ENCODE results near the gene LCMT1. TPM values are rescaled to one million over a fixed set of nuclear protein-coding genes. Genes with fewer than 3 reads are reported as not detected.
"Not testable (repeated sequence)": the region's sequence is repeated elsewhere in the genome, so short reads cannot be mapped to it uniquely, and the experiment has no call there.

The LCMT1 gene
- total RNA-seq, 1 donor from 2014 or later: 24.8 TPM

- no peak for DNase-seq
Observed at GRCh38 chr16:25097276-25097975, 14.1 kb upstream of the LCMT1 start.

DNA sequence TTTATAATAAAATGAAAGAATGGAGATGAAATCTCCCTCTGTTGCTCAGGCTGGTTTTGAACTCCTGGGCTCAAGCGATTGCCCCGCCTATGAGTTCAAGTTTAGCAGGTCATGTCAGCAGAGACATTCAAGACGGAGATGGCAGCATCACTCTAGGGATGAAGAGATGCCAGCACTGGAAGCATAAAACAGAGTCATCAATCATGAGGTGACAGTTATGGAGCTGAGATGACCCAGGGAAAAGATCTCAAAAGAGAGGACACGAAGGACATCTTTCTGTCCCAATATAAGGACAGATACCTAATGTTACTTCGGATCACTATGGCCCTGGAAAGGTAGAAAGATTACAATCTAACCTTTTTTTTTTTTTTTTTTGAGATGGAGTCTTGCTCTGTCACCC, 11.0 kb upstream of the LCMT1 start:
- no peak for DNase-seq

- peak; percentile 94 for DNase-seq
Observed at GRCh38 chr16:25106567-25107465, 4.7 kb upstream of the LCMT1 start.

GRCh38 chr16:25107466-25107792, 4.1 kb upstream of the LCMT1 start:
- DNase-seq: no peak

DNA sequence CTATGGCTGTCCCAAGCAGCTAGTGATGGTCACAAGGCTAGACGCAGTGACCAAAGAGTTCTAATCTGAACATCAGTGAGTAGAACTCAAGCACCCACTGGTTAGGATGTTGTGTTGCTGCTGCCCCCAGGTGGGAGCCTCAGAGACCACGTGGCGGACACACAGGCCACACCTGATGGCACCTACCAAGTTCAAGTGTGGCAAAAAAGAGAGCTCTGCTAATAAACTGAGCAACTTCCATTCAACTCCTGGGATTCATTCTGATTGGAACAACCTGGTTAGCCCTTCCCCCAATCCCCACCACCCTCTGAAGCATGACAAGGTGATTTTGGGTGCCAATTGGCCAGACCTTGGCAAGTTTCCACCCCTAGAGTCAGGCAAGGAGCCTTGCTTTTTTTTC, 3.5 kb upstream of the LCMT1 start:
- no peak for DNase-seq

GRCh38 chr16:25109643-25110042, 1.9 kb upstream of the LCMT1 start:
- peak; percentile 97 for DNase-seq

DNA sequence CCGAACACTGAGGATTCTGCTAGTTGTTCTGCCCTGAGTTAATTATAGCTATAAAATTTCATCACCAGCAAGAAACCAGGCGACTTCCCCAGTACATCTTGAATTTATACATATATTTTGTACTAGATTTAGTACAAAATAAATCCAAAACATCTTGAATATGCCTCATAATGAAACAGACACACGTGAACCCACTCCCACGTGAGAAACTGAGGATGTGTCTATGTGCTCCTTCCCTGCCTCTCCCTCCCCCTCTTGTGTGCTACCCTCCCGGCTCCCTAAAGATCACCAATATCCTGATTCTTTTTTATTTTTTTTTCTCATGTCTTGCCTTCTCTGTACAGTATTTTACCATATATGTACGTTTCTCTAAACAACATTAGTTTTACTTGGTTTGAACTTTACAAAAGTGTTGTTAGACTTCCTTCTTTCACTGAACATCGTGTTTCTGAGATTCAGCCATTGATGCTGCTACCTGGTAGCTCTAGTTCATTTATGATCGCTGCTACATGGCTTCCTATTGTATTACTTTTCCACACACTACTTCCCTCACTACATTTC, 1.1 kb upstream of the LCMT1 start:
- DNase-seq: no peak

GRCh38 chr16:25114121-25114520, 2.6 kb downstream of the LCMT1 start:
- no peak for DNase-seq

DNA sequence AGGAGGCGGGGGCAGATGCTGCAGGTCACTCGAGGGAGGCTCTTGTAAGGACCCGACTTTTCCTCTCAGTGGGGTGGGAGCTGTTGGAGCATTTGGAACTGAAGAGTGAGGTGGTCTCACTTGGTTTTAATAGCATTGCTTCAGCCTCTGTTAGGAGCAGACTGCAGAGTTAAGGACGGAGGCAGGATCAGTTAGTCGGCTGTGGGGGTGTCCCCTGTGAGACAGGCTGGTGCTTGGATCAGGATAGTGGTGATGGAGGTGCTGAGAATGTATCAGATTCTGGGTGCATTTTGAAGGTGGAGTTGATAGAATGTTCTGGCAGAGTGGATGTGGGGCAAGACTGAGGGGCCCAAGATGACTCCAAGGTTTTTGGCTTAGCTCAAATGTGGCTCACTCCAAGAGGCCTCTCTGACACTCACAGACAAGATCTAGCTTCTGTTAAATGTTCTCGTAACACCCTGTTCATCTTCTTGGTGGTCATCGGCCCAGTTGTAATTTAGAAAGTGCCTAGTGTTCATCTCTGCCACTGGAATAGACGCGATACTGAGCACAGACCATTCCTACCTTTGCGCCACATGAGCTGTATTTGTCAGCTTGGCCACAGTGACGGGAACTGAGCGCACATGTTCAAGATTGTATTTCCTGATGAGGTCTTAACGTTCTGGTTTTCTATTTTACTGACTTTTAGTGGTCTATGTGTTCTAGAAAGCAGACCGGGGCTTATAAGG, 7.5 kb downstream of the LCMT1 start:
- no peak for DNase-seq

- no peak for DNase-seq
Observed at GRCh38 chr16:25121824-25122600, 10.5 kb downstream of the LCMT1 start.

DNA sequence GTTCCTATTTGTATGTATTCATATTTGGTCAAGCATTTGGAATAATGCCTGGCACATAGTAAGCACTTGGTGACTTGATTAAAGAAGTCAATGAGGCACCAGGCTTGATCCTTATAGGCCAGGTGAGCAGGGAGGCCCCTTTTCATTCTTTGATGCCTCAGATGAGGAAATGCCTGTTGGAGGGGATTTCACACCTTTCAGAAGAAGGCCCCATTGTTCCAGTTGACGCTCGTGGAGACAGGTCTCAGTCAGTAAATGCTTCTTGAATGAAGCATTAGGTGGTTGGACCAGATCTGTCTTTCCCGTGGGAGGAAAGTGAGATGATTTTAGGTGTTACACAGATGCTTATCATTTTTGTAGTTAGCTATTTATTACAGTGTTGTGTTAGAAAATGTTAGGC, 13.0 kb downstream of the LCMT1 start:
- no peak for DNase-seq

DNA sequence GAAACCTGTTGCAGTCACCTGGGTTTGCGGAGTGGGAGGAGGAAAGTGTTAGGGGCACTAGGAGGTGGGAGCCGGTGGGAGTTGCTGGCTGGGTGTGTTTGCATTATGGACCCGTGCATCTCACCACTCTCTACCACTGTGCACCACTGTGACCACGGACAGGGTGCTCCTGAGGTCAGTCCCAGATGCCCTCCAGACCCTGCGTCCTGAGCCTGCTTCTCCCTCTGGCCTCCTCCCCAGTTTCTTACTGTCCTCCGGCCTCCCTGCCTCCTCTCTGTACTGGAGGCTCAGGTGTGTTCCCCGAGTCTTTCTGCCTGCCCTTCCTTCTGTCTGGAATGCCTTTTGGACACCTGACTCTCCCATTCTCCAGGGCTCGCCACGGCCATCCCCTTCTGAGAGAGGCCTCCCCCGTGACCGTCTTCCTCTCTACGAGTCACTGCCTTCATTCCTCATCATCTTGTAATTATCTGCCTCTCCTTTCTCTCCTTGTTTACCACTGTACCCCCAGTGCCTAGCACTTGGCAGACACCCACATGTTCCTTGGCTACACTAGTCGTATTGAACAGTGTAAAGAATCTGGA, 14.6 kb downstream of the LCMT1 start:
- DNase-seq: not testable (repeated sequence)

DNA sequence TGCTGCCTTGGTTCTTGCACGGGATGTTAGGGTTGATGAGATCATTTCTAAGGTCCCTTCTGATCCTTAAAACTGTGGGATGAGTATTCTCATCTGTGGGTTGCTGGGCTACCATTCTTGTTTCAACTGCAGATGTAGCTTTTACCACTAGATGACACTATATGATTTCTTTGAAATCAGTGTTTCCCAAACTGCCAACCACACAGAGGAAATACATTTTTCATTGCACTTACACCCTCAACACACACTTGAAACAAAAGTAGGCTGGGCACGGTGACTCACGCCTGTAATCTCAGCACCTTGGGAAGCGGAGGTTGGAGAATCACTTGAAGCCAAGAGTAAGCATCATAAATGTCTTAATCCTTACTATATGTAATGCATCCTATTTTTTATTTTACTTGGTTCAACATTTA, 15.3 kb downstream of the LCMT1 start:
- DNase-seq: peak; percentile 76

GRCh38 chr16:25132751-25133150, 21.2 kb downstream of the LCMT1 start:
- not testable (repeated sequence) for DNase-seq

GRCh38 chr16:25134166-25134700, 22.7 kb downstream of the LCMT1 start:
- DNase-seq: peak; percentile 47

GRCh38 chr16:25135254-25135878, 23.8 kb downstream of the LCMT1 start:
- DNase-seq: peak; percentile 11

- no peak for DNase-seq
Observed at GRCh38 chr16:25138130-25138529, 26.6 kb downstream of the LCMT1 start.

DNA sequence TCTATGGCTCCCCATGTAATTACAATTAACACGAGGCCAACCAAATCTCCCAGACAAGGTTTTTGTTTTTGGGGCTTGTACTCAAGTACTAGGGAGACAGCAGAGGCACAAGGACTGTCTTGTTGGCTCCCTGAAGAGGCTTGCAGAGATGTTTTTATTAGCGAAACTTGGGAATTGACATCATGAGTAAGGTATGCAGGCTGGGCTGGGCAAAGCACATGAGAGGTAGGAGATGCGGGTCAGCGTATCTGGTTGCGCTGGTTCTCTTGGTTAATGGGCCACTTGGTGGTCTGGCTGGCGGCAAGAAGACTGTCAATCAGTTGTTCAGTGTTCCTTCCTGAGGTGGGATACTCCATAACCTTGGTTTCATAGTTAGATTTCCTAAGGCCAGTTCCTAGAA, 28.9 kb downstream of the LCMT1 start:
- no peak for DNase-seq

DNA sequence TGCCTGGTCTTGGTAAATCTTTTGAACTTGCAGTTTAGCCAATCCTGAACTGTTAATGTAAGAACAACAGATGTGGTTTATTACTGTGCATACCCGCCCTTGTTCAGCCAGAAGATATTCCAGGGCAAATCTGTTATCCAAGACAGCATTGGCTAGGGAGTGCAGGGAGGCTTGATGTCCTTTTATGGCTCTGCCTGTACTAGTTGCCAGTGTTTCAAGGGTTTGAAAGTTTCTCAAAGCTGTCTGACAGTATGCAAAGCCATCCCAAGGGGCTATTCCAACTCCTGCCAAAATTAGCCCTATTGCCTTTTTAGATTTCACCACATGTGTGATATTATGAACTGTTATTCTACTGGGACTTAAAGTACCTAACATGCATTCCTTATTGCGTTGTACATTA, 30.1 kb downstream of the LCMT1 start:
- no peak for DNase-seq

- DNase-seq: peak; percentile 35
Observed at GRCh38 chr16:25143928-25144327, 32.4 kb downstream of the LCMT1 start.

DNA sequence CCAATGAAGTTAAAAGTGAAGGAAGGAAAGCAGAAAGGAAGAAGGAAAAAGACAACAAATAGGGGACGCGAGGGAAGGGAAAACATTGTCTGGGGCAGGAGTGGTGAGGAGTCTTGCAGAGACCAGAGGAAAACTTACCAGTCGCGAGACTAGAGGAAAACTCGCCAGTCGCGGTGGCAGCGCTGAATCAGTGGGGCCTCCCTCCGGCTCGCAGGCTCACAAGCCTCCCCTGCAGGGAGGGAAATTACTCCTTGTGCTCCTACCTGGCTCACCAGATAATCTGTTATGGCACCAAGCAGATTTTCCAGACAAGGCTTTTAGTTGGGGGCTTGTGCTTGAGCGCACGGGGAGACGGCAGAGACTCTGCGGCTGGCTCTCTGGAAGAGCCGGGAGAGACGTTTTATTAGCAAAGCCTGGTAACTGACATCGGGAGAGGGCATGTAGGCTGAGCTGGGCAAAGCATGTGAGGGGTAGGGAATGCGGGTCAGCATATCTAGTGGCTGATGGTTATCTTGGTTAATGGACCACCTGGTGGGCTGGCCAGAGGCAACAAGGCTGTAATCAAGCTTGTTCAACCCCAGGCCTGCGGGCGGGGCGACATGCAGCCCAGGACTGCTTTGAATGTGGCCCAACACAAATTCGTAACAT, 37.1 kb downstream of the LCMT1 start:
- DNase-seq: no peak

Data from dermis blood vessel endothelial cell (primary cell).